Right lobe of liver (tissue), 6 donors: ENCODE measurements around the gene DCAKD. TPM values are rescaled to one million over a fixed set of nuclear protein-coding genes. Genes with fewer than 3 reads are reported as not detected.

Experiments
- ATAC-seq, 4 donors: fragments of 200-7000 bp; cut with Tn5 transposase; one replicate each; pipeline ENCODE4 v1.9.1; 2020; ENCODE audit warnings: mild to moderate bottlenecking in 4 of 4, moderate library complexity in 4 of 4
- DNase-seq, 3 donors: peaks; one replicate each; pipeline ENCODE4 v3.0.0-alpha.2; 2020
- H3K27ac ChIP-seq, 3 donors: fragments of 200-600 bp; one replicate each; pipeline ENCODE4 v1.8.0; 2022
- H3K27me3 ChIP-seq, 2 donors: fragments of 200-600 bp; one replicate each; pipeline ENCODE4 v1.8.0; 2022
- H3K36me3 ChIP-seq, 4 donors: fragments of 200-600 bp; sonication (generic) in 1 of 4; one replicate each; pipeline versions ENCODE4 v1.5.1 to v1.8.0; 2017 to 2022; ENCODE audit warnings: control low read depth in 1 of 4
- H3K4me1 ChIP-seq, 4 donors: fragments of 200-600 bp; sonication (generic) in 1 of 4; one replicate each; pipeline versions ENCODE4 v1.5.1 to v1.8.0; 2017 to 2022; ENCODE audit warnings: control low read depth in 1 of 4
- H3K4me3 ChIP-seq, 3 donors: fragments of 200-600 bp; one replicate each; pipeline ENCODE4 v1.8.0; 2022
- H3K9me3 ChIP-seq, 4 donors: fragments of 200-600 bp; sonication (generic) in 1 of 4; one replicate each; pipeline versions ENCODE4 v1.5.1 to v1.8.0; 2017 to 2022; ENCODE audit warnings: control low read depth in 1 of 4
- POLR2A ChIP-seq: fragments of 450-650 bp; IDR thresholded peaks from one replicate; pipeline ENCODE4 v1.6.1; 2017; ENCODE audit warnings: antibody characterized with exemption, mild to moderate bottlenecking
- WGBS: methylation state at CpG from one replicate; pipeline ENCODE4 v1.1.6; 2018; ENCODE audit warnings: low coverage, low lambda C conversion rate; ENCODE audit not compliant: insufficient coverage; ENCODE audit errors: missing lambda C conversion rate; 5-methylcytosine and 5-hydroxymethylcytosine counted together
- intact Hi-C, 2 donors: fragments of 100-400 bp; cut with DNase I; formaldehyde crosslinking; loops; one replicate each; pipeline versions ENCODE4 v1.11.2 to v1.14.1; 2022
- total RNA-seq, 6 experiments: library from RNA; depleted of rRNA in 2 of 6; stranded (reverse); fragments of >200 nt in 2 of 6; fragmentation: NEBNext Ultra II Directional in 3 of 6; extraction: Animal tissue kit (Norgen Biotek cat#: 25700) in 3 of 6; gene quantifications; one replicate each; pipeline versions ENCODE4 v1.1.0 to v1.2.4, GENCODE V29; 2016 to 2023
- TF ChIP-seq, protein P1 (sequence below), 4 donors: fragments of 200-600 bp in 3 of 4; fragments of 450-650 bp in 1 of 4; IDR thresholded peaks; one replicate each; pipeline versions ENCODE4 v1.5.1 to v1.8.0; 2016 to 2022; ENCODE audit warnings: antibody characterized with exemption in 4 of 4, mild to moderate bottlenecking in 2 of 4
- donor health status: DM: no; HTN: yes; CAD: no.
- donor health status: DM: no; HTN: no; CAD: no.
- donor health status: DM: no; HTN: no; CAD: no.
- donor health status: DM: no; HTN: yes; CAD: no.
- donor health status: DM: no; HTN: yes; CAD: no.

DCAKD gene
- total RNA-seq, 6 experiments from 2014 or later = 13.2 to 20.6 (median 16.6) TPM

DNA sequence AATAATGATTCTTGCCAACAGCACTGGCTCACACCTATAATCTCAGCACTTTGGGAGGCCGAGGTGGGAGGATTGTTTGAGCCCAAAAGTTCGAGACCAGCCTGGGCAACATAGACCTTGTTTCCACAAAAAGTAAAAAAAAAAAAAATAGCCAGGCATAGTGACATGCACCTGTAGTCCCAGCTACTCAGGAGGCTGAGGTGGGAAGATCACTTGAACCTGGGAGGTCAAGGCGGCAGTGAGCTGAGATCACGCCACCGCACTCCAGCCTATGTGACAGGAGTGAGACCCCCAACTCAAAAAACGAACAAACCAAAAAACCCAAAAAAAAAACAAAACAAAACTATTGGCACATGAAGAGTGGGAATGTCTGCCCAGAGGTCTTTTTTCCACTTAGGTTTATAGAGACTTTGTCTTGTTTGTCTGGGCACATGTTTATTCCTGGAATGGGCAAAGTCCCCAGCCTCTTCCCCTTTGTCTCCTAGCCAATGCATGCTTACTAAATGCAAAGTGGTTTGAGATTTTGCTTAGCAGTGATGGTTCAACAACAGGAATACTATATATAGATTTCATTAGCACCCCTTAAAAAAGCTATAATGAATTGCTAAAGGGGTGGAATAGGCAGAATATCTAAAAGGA, 35.6 kb upstream of the DCAKD start:
- no peak overlapping the region for H3K4me3 ChIP-seq
- TF ChIP-seq POLR2A = no peak
- TF ChIP-seq, protein P1, sequence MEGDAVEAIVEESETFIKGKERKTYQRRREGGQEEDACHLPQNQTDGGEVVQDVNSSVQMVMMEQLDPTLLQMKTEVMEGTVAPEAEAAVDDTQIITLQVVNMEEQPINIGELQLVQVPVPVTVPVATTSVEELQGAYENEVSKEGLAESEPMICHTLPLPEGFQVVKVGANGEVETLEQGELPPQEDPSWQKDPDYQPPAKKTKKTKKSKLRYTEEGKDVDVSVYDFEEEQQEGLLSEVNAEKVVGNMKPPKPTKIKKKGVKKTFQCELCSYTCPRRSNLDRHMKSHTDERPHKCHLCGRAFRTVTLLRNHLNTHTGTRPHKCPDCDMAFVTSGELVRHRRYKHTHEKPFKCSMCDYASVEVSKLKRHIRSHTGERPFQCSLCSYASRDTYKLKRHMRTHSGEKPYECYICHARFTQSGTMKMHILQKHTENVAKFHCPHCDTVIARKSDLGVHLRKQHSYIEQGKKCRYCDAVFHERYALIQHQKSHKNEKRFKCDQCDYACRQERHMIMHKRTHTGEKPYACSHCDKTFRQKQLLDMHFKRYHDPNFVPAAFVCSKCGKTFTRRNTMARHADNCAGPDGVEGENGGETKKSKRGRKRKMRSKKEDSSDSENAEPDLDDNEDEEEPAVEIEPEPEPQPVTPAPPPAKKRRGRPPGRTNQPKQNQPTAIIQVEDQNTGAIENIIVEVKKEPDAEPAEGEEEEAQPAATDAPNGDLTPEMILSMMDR (IDR thresholded peaks at IDR 0.05) = no peak
- WGBS = 23% methylated on average over 6 of the region's 6 CpGs
- ATAC-seq (peak; percentile 78 to 89 (median 87)), DNase-seq (peak in 1 of 3 donors; percentile 73)
- H3K4me1 ChIP-seq = peaks cover 0 to 47% (median 19%) of the 10 kb centered on the region in 4 donors
- H3K27ac ChIP-seq = peak overlapping the region; percentile 66 to 95 (median 91)
- H3K27me3 ChIP-seq = no peaks in the 10 kb centered on the region
- no peaks in the 10 kb centered on the region for H3K9me3 ChIP-seq
- intact Hi-C loops = no loop called here
- peaks cover 5 to 63% (median 18%) of the 10 kb centered on the region in 4 donors for H3K36me3 ChIP-seq

DNA sequence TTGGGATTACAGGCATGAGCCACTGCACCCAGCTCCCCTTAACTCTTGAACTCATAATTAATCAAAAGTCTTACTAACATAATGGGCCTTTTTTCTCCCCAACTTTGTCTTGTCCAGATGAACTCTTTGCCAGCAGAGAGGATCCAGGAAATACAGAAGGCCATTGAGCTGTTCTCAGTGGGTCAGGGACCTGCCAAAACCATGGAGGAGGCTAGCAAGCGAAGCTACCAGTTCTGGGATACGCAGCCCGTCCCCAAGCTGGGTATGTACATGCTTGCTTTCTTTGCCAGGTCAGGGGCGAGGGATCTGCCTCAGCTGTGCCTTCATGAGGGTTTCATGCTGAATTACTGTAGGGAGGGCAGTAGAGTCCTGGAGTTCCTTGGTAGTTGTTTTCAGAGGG, 35.0 kb upstream of the DCAKD start:
- peaks cover 5 to 65% (median 21%) of the 10 kb centered on the region in 4 donors for H3K36me3 ChIP-seq
- intact Hi-C loops = no loop called here
- H3K27ac ChIP-seq = peak overlapping the region; percentile 66 to 95 (median 91)
- peak in 3 of 4 donors; percentile 4 to 22 (median 10) for ATAC-seq
- no peaks in the 10 kb centered on the region for H3K27me3 ChIP-seq
- 83% methylated on average over 1 of the region's 4 CpGs for WGBS
- no peak for DNase-seq
- H3K4me3 ChIP-seq = no peak overlapping the region
- H3K9me3 ChIP-seq = no peaks in the 10 kb centered on the region
- peaks cover 0 to 41% (median 16%) of the 10 kb centered on the region in 4 donors for H3K4me1 ChIP-seq
- TF ChIP-seq, protein P1 (IDR thresholded peaks at IDR 0.05) = no peak
- no peak for TF ChIP-seq POLR2A

DNA sequence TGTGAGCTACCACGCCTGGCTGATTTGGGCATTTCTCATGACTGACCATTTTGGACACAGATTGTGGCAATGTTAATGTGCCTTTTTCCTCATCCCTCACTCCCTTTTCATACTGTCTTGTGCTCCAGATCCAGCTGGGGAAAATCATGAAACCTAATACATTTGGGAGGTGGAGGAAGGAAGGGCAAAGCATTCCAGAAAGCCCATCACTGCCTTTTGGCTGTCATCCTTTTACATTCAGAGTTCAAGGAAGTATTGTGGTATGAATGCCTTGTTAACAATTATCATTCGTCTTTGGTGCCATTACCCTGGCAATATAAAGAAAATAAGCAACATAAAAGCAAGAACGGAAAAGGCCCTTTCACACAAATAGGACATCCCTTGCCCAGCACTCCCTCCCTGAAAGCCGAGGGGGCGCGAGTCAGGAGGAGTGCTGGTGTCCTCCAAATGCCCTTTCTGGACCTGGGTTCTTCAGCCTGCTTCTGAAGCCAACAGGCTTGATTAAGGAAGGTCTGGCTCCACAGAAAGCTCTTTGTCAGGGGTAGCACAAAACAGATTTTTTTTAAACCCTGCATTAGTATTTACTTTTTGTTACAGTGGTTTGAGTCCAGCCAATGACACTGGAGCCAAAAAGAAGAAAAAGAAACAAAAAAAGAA, 29.7 kb upstream of the DCAKD start:
- TF ChIP-seq, protein P1 (IDR thresholded peaks at IDR 0.05) = no peak
- TF ChIP-seq POLR2A = no peak
- intact Hi-C loops = no loop called here
- Histone ChIP-seq H3K4me3 (no peak overlapping the region), H3K9me3 (no peaks in the 10 kb centered on the region), H3K27ac (no peak overlapping the region), H3K27me3 (no peaks in the 10 kb centered on the region), H3K36me3 (peaks cover 5 to 43% (median 17%) of the 10 kb centered on the region in 4 donors), H3K4me1 (peaks cover 0 to 12% (median 5%) of the 10 kb centered on the region in 4 donors)
- 93% methylated on average over 6 of the region's 6 CpGs for WGBS
- DNase-seq (no peak), ATAC-seq (no peak)

DNA sequence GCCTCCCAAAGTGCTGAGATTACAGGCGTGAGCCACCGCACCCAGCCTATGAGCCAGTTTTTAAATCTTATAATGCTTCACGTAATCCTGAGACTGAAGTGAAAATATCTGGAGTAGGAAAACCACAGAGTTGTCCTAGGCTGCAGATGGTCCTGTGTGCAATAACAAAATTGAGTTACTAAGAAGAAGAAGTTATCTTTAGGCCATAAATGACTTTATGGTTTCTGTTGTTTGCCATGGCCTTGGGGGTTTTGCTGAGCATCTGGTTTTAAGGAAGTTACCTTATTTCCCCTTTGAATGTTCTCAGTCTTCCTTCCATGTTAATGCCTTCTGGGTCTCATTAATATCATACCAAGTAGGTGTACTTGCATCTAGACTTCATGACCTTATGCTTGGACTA, 26.2 kb upstream of the DCAKD start:
- Histone ChIP-seq H3K4me1 (peaks cover 0 to 29% (median 8%) of the 10 kb centered on the region in 4 donors), H3K27ac (no peak overlapping the region), H3K36me3 (peaks cover 5 to 15% (median 8%) of the 10 kb centered on the region in 4 donors), H3K9me3 (no peaks in the 10 kb centered on the region), H3K4me3 (no peak overlapping the region), H3K27me3 (no peaks in the 10 kb centered on the region)
- ATAC-seq = peak in 1 of 4 donors; percentile 7
- WGBS = 73% methylated on average over 3 of the region's 3 CpGs
- DNase-seq = no peak
- intact Hi-C loops = no loop called here
- no peak for TF ChIP-seq POLR2A
- TF ChIP-seq, protein P1 (IDR thresholded peaks at IDR 0.05) = no peak
